Measurements from ENCODE around the gene GOLGA6C.
"Not testable (repeated sequence)": the region's sequence is repeated elsewhere in the genome, so short reads cannot be mapped to it uniquely, and the experiment has no call there.

The GOLGA6C gene

GRCh38 chr15:75273751-75274359 lies 15.7 kb downstream of the GOLGA6C start:
- DNase-seq; H3K36me3 ChIP-seq; H3K4me3 ChIP-seq (ENCODE audit: low read depth, low read length); H3K27me3 ChIP-seq (ENCODE audit: insufficient read depth, low read depth, severe bottlenecking); H3K27ac ChIP-seq; H3K9me3 ChIP-seq (ENCODE audit: severe bottlenecking): not testable (repeated sequence)

DNA sequence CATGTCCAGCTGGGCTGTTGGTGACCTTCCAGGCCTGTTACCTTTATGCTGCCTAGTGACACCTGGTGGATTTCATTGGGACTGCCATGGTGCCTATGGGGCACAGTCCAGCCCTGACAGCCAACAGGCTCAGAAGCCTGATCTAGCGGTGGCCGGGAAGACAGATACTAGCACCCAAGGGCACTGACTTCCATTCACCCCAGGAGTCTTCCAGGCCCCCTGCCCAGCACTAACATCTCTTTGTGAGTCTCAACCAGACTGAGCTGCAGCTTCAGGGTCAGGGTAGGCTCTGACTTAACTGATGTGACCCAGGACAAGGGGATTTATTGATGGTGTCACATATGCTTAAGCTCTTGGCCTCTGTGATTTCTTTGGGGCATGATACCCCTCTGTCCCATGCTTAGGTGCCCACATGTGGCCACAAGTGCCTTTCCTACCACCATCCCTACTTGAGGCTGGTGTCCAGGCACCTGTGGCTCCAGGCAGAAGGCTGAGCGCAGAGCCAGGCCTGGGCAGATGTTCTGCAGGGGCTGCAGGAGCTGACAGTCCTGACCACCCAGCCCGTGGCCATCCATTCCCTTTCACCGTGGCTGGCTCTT lies 16.5 kb downstream of the GOLGA6C start:
- H3K4me3 ChIP-seq (ENCODE audit: low read depth, low read length); H3K9me3 ChIP-seq (ENCODE audit: severe bottlenecking); H3K27me3 ChIP-seq (ENCODE audit: insufficient read depth, low read depth, severe bottlenecking); H3K36me3 ChIP-seq; H3K27ac ChIP-seq: not testable (repeated sequence)
- peak; percentile 98 for DNase-seq
- TF ChIP-seq, protein P1, sequence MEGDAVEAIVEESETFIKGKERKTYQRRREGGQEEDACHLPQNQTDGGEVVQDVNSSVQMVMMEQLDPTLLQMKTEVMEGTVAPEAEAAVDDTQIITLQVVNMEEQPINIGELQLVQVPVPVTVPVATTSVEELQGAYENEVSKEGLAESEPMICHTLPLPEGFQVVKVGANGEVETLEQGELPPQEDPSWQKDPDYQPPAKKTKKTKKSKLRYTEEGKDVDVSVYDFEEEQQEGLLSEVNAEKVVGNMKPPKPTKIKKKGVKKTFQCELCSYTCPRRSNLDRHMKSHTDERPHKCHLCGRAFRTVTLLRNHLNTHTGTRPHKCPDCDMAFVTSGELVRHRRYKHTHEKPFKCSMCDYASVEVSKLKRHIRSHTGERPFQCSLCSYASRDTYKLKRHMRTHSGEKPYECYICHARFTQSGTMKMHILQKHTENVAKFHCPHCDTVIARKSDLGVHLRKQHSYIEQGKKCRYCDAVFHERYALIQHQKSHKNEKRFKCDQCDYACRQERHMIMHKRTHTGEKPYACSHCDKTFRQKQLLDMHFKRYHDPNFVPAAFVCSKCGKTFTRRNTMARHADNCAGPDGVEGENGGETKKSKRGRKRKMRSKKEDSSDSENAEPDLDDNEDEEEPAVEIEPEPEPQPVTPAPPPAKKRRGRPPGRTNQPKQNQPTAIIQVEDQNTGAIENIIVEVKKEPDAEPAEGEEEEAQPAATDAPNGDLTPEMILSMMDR (IDR thresholded peaks at IDR 0.05; ENCODE audit: low read depth, low read length) = peak; percentile 39; the same call in 1 of the 2 replicates

GRCh38 chr15:75275617-75276016 lies 17.5 kb downstream of the GOLGA6C start:
- not testable (repeated sequence) for H3K9me3 ChIP-seq (ENCODE audit: severe bottlenecking); H3K27me3 ChIP-seq (ENCODE audit: insufficient read depth, low read depth, severe bottlenecking); H3K27ac ChIP-seq; DNase-seq; H3K4me3 ChIP-seq (ENCODE audit: low read depth, low read length); H3K36me3 ChIP-seq

GRCh38 chr15:75278497-75278896 lies 20.4 kb downstream of the GOLGA6C start:
- not testable (repeated sequence) for H3K9me3 ChIP-seq (ENCODE audit: severe bottlenecking); DNase-seq; H3K27ac ChIP-seq; H3K36me3 ChIP-seq; H3K27me3 ChIP-seq (ENCODE audit: insufficient read depth, low read depth, severe bottlenecking); H3K4me3 ChIP-seq (ENCODE audit: low read depth, low read length)

- H3K4me3 ChIP-seq (ENCODE audit: low read depth, low read length); DNase-seq; H3K9me3 ChIP-seq (ENCODE audit: severe bottlenecking); H3K27ac ChIP-seq; H3K27me3 ChIP-seq (ENCODE audit: insufficient read depth, low read depth, severe bottlenecking); H3K36me3 ChIP-seq: not testable (repeated sequence)
Observed at GRCh38 chr15:75282572-75282971, 24.4 kb downstream of the GOLGA6C start, which contains the start of gene GOLGA6D. Gene GOLGA6D, plus strand, starts transcription at chr15:75282835. Its CDS starts 41 bp downstream, at chr15:75282876.

DNA sequence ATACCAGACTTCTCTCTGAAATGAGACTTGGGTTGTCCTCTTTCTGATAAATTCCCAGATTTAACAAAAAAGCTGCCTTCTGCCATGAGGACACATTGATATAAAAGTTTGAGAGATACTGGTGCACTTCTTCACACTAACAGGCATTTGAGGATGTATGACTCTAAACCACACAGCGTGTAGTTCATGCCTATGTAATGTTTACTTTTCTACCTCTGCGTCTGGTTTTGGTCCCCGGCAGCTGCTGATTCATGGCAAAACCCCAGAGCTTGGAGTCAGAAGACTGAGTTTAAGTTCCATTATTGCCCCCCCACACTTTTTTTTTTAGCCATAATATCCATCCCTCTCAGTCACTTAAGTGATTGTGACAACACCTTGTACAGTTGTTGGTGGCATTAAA lies 26.0 kb downstream of the GOLGA6C start:
- H3K36me3 ChIP-seq; H3K4me3 ChIP-seq (ENCODE audit: low read depth, low read length); H3K27ac ChIP-seq; DNase-seq; H3K27me3 ChIP-seq (ENCODE audit: insufficient read depth, low read depth, severe bottlenecking); H3K9me3 ChIP-seq (ENCODE audit: severe bottlenecking): not testable (repeated sequence)

- H3K27me3 ChIP-seq (ENCODE audit: insufficient read depth, low read depth, severe bottlenecking); H3K4me3 ChIP-seq (ENCODE audit: low read depth, low read length); DNase-seq; H3K27ac ChIP-seq; H3K36me3 ChIP-seq; H3K9me3 ChIP-seq (ENCODE audit: severe bottlenecking): not testable (repeated sequence)
Observed at GRCh38 chr15:75293660-75294059, 35.5 kb downstream of the GOLGA6C start.

DNA sequence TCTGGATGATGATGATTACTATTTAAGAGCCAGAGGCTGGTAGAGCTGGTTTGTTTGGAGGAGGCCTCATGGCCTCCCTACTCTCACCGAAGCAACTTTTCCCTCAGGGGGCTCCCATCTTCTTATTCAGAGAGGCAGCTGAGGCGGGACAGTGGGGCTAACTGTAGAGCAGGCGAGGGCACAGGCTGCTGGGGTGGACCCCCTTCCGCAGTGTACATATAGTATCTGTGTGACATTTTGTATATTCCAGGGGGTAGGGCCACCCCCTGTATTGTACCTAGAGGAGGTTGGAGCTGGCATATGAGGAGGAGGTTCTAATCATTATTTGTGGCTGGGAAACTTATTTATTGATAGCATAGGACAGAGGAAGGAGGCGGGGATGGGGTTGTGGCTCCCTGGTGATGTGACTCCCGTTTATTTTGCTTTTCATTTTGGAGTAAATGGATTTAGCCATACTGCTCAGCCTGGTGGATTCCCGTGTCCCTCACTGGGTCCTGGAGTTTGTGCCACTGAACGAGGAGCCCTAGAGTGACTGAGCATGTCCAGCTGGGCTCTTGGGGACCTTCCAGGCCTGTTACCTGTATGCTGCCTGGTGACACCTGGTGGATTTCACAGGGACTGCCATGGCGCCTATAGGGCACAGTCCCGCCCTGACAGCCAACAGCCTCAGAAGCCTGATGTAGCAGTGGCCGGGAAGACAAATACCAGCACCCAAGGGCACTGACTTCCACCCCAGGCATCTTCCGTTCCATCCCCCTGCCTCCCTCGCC lies 40.6 kb downstream of the GOLGA6C start:
- H3K9me3 ChIP-seq (ENCODE audit: severe bottlenecking); H3K4me3 ChIP-seq (ENCODE audit: low read depth, low read length): not testable (repeated sequence)
- peak; percentile 59 for DNase-seq

DNA sequence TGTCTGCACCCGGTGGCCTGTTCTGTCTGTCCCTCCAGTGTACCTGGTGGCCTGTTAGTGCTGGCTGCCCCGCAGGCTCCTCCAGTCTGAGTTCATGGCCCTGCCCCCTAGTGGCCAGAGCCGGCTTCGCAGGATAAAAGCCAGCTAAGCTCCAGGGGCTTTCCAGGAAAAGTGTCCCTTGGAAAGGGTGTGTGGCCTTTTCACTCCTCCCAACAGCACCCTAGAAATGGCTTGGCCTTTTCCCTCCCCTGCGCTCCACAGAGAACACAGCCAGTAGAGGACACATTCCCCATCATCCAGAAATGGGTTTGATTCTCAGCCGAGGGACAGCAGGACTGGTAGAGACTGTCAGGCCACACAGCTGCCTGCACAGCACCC lies 41.2 kb downstream of the GOLGA6C start:
- TF ChIP-seq, protein P1 (IDR thresholded peaks at IDR 0.05; ENCODE audit: low read depth, low read length) = 0 out of 2 replicates have a peak, but pooled peaks have one; percentile 32
- not testable (repeated sequence) for H3K27ac ChIP-seq; H3K9me3 ChIP-seq (ENCODE audit: severe bottlenecking); H3K4me3 ChIP-seq (ENCODE audit: low read depth, low read length); H3K27me3 ChIP-seq (ENCODE audit: insufficient read depth, low read depth, severe bottlenecking); H3K36me3 ChIP-seq
- DNase-seq = peak; percentile 74

More for the DNA sequence above, 40.6 kb downstream of the GOLGA6C start:
- H3K27me3 ChIP-seq (ENCODE audit: insufficient read depth, low read depth, severe bottlenecking); H3K36me3 ChIP-seq; H3K27ac ChIP-seq: not testable (repeated sequence)

- not testable (repeated sequence) for H3K36me3 ChIP-seq; H3K9me3 ChIP-seq (ENCODE audit: severe bottlenecking); H3K27me3 ChIP-seq (ENCODE audit: insufficient read depth, low read depth, severe bottlenecking); H3K4me3 ChIP-seq (ENCODE audit: low read depth, low read length); DNase-seq; H3K27ac ChIP-seq
Observed at GRCh38 chr15:75300026-75300425, 41.9 kb downstream of the GOLGA6C start.
